Measurements from ENCODE around the gene MLLT11. TPM values are rescaled to one million over a fixed set of nuclear protein-coding genes. Genes with fewer than 3 reads are reported as not detected.

MLLT11 gene
- total RNA-seq, 1 donor from 2014 or later = 0.67 TPM

GRCh38 chr1:151054971-151055547 lies 5.1 kb upstream of the MLLT11 start:
- intact Hi-C loops (cut with micrococcal nuclease) = loop anchor here (5.0 kb wide), 1 partner anchor 128 kb away; the partner anchor contains the start of gene SETDB1
- Mint-ChIP-seq H3K27me3 (no peaks in the 10 kb centered on the region), H3K9me3 (no peaks in the 10 kb centered on the region), H3K36me3 (ENCODE audit: low read depth) (peaks cover 81% of the 10 kb centered on the region), H3K4me1 (peaks cover 58% of the 10 kb centered on the region), H3K4me3 (peak overlapping the region; percentile 98), H3K27ac (peak overlapping the region; percentile 93)
- ChIA-PET CTCF (interaction anchor here (1.0 kb wide), 1 partner anchor 31 kb away, joined by 3 read pairs; no protein-coding TSS in a partner anchor), POLR2A (interaction anchor here (0.5 to 6.8 kb wide), 4 partner anchors 8 to 274 kb away, joined by 3 to 63 read pairs (median 4); partner anchors contain the start of genes C1orf56 and GABPB2)
- TF ChIP-seq CTCF (IDR thresholded peaks at IDR 0.05) = no peak
- ATAC-seq (ENCODE audit: low read depth) = no peak
- no peak for DNase-seq

- H3K27ac Mint-ChIP-seq = peak overlapping the region; percentile 93
- peak overlapping the region; percentile 98 for H3K4me3 Mint-ChIP-seq
- TF ChIP-seq CTCF (IDR thresholded peaks at IDR 0.05) = no peak
- H3K27me3 Mint-ChIP-seq = no peaks in the 10 kb centered on the region
- ATAC-seq (ENCODE audit: low read depth) (no peak), DNase-seq (no peak)
- H3K4me1 Mint-ChIP-seq = peaks cover 62% of the 10 kb centered on the region
- peaks cover 80% of the 10 kb centered on the region for H3K36me3 Mint-ChIP-seq (ENCODE audit: low read depth)
- ChIA-PET POLR2A (interaction anchor here (0.6 to 7.2 kb wide), 5 partner anchors 9 to 274 kb away, joined by 4 to 98 read pairs (median 6); partner anchors contain the start of genes C1orf56 and GABPB2), CTCF (interaction anchor here (1.0 kb wide), 1 partner anchor 31 kb away, joined by 3 read pairs; no protein-coding TSS in a partner anchor)
- H3K9me3 Mint-ChIP-seq = no peaks in the 10 kb centered on the region
- intact Hi-C loops (cut with micrococcal nuclease) = loop anchor here (5.0 kb wide), 1 partner anchor 128 kb away; the partner anchor contains the start of gene SETDB1
Measured at GRCh38 chr1:151055581-151055980, 4.6 kb upstream of the MLLT11 start.

DNA sequence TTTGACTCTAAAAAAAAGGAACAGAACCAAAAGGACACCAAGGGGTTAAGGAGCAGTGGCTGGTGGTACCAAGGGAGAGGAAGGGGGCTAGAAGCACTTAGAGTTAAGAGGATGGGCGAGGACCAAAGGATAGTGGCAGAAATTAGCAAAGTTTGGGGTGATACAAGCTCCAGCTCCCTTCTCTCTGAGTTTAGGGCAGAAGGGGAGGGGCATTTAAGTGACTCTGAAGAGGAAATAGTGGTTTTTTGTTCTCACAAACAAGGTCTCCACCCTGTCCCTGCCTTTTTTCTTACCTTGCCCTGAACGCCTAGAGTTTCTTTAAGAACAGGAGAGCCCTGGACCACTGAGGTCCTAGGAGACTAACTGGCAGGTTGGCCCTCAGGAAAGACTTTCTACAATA lies 4.0 kb upstream of the MLLT11 start:
- H3K27ac Mint-ChIP-seq = peak overlapping the region; percentile 93
- intact Hi-C loops (cut with micrococcal nuclease) = loop anchor here (5.0 kb wide), 1 partner anchor 129 kb away; the partner anchor contains the start of gene SETDB1
- no peaks in the 10 kb centered on the region for H3K27me3 Mint-ChIP-seq
- ChIA-PET CTCF (no interaction called here), POLR2A (interaction anchor here (1.0 to 7.2 kb wide), 4 partner anchors 9 to 50 kb away, joined by 3 to 98 read pairs (median 34); partner anchors contain the start of genes C1orf56, GABPB2 and MINDY1)
- no peak for TF ChIP-seq CTCF (IDR thresholded peaks at IDR 0.05)
- DNase-seq (no peak), ATAC-seq (ENCODE audit: low read depth) (no peak)
- H3K9me3 Mint-ChIP-seq = no peaks in the 10 kb centered on the region
- peak overlapping the region; percentile 98 for H3K4me3 Mint-ChIP-seq
- peaks cover 78% of the 10 kb centered on the region for H3K36me3 Mint-ChIP-seq (ENCODE audit: low read depth)
- H3K4me1 Mint-ChIP-seq = peaks cover 65% of the 10 kb centered on the region

- ATAC-seq (ENCODE audit: low read depth) = no peak
- H3K4me3 Mint-ChIP-seq = peak overlapping the region; percentile 98
- intact Hi-C loops (cut with micrococcal nuclease) = loop anchor here (1.0 to 5.0 kb wide), 5 partner anchors 10 to 131 kb away; partner anchors contain the start of genes GABPB2, PRUNE1 and SETDB1
- peak overlapping the region; percentile 93 for H3K27ac Mint-ChIP-seq
- peaks cover 55% of the 10 kb centered on the region for H3K36me3 Mint-ChIP-seq (ENCODE audit: low read depth)
- H3K9me3 Mint-ChIP-seq = no peaks in the 10 kb centered on the region
- no peaks in the 10 kb centered on the region for H3K27me3 Mint-ChIP-seq
- ChIA-PET POLR2A (interaction anchor here (0.6 to 7.2 kb wide), 10 partner anchors 9 to 736 kb away, joined by 3 to 98 read pairs (median 4); partner anchors contain the start of genes C1orf56, GABPB2, MINDY1 and VPS72), CTCF (interaction anchor here (0.9 to 1.9 kb wide), 5 partner anchors 9 to 34 kb away, joined by 5 to 12 read pairs (median 5); partner anchors contain the start of genes C1orf56 and GABPB2)
- H3K4me1 Mint-ChIP-seq = peaks cover 55% of the 10 kb centered on the region
- peak; percentile 27 for DNase-seq
- TF ChIP-seq CTCF (IDR thresholded peaks at IDR 0.05) = no peak
Measured at GRCh38 chr1:151058692-151059091, 1.5 kb upstream of the MLLT11 start.
